H1 (cell line): ENCODE data around the gene SLC39A7. TPM values are rescaled to one million over a fixed set of nuclear protein-coding genes. Genes with fewer than 3 reads are reported as not detected.

Source experiments
- MAFK ChIP-seq: IDR thresholded peaks from 2 replicates; pipeline ENCODE4 v1.6.1; 2012; ENCODE audit warnings: low read depth, mild to moderate bottlenecking, improper control_type of control experiment, low read length
- TAF7 ChIP-seq: optimal IDR thresholded peaks from 2 replicates; pipeline ENCODE3; 2011; ENCODE audit warnings: low read depth, mild to moderate bottlenecking, inconsistent platforms, low read length, moderate library complexity, borderline replicate concordance
- polyA plus RNA-seq, 7 experiments: library from polyadenylated mRNA; depleted of rRNA in 3 of 7; stranded (reverse) in 5 of 7; unstranded in 2 of 7; fragments of >200 nt in 5 of 7; fragments of 200-250 nt in 2 of 7; gene quantifications; 1 replicate in 5 of 7; 2 replicates in 1 of 7; 4 replicates in 1 of 7; pipeline versions ENCODE4 v1.2.1 to v1.2.3, GENCODE V29; 2011 to 2013; ENCODE audit warnings: missing spikeins in 2 of 7, mixed read lengths in 2 of 7
- total RNA-seq: library from RNA; stranded (reverse); fragmentation: NEBNext Ultra II Directional; extraction: Animal tissue kit (Norgen Biotek cat#: 25700); gene quantifications from 2 replicates; pipeline ENCODE4 v1.2.1, GENCODE V29; 2021

SLC39A7 gene
- total and polyA plus RNA-seq, 2 of the 8 experiments (the other 6 are each of a cell fraction or from before 2014, with no cell fraction given): 63.3 to 123 TPM

- no peak for TF ChIP-seq TAF7
- TF ChIP-seq MAFK: no peak
- TF ChIP-seq, all 59 proteins: peak for 0
Observed at GRCh38 chr6:33235221-33235634, 34.6 kb downstream of the SLC39A7 start (continued).
